Eye (tissue), 1 donor: ENCODE measurements around the gene IRF4.

ENCODE experiments used
- DNase-seq: peaks from one replicate; pipeline ENCODE4 v3.0.0-alpha.2; 2015

Gene IRF4

DNA sequence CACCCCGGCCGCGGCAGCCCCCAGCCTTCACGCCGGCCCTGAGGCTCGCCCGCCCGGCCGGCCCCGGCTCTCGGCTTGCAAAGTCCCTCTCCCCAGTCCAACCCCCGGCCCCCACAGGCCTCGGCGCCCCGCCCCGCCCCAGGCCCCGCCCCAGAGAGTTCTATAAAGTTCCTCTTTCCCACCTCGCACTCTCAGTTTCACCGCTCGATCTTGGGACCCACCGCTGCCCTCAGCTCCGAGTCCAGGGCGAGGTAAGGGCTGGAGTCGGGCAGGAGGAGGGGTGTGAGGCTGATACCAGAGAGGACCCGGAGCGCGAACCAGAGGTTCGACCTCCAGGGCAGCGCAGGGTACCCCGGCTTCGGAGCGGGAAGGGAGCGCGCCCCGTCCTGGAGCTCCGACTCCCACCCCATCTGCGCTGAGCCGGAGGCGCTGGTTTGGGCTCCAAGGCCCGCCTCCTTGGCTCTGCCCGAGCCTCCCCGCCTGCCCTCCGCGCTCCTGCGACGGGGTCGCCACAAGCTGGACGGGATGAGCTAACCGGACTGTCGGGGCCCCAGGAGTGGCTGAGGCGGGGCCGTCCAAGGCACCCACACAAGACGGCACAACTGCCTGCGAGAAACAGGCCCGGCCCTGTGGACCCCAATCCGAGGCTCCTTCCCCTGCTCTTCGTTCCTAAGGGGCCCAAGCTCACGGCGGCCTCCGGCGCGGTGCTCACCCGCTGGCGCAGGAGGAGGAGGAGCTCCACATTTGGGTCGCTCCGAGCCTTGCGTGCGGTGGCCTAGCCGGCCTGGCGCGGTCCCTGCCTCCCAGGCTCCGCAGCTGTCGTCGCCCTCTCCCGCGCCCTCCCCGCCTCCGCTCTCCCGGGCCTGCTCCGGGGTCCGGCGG, at the start of gene IRF4:
Gene IRF4, plus strand, starts transcription at position 194 of the 882 bp plus-strand sequence. CDS start 1,401 bp downstream, outside the sequence.
- peak; percentile 59 for DNase-seq

DNA sequence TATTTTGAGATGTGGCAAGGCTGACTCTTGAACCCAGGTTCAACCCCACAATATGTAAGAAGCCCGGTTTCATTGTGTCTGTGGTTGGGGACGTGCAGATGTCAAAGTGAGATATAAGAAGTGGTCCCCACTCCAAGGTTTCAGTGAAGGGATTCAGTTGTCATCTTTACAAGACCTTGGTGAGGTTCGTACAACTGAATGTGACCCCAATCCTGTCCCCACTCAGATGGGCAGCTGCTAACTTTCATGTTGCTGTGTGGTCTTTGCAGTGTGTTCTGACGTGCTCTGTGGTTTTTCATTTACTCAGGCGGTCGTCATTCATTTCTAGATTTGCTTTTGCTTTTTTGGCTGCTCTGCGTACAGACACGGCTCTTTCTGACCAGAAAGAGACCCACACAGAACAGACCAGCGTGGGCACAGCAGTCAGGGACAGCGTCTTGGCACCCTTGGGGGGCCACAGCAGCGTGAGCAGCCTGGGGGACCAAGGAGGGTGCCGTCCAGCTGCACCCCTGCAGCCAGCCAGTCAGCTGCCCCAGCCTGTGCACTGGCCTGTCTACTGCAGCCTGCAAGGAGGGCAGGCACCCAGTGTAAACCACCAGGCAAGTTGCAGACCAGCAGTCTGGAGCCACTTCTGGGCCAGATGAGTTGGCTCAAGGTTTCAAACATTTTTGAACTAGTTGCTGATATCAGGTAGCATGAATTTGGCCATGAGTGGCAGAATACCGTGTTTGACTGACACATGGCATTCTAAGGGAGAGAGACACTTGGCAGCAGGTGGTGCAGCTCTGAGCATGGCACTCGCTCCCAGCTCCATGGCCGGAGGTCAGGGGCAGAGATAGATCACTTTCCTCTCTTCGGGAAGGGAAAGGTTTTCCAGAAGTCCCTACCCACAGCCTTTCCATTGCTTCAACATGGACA, 49.4 kb upstream of the IRF4 start:
- DNase-seq, result no peak

DNA sequence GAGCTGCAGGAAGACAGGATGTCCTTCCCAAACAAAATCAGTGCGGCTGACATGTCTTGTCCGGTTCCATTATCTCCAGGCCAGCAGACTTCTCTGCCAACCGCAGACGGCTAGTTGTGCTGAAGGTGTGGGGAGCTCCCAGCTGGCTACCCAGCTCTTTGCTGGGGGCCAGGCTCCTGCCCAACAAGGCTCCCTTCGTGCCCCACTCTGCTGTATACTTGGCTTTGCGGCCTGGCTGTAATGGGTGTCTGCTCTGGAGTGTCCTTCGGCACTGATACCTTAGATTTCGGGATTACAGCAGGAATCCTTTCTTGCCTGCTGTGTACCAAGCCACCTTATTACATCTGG, 48.7 kb upstream of the IRF4 start:
- DNase-seq, result no peak

DNA sequence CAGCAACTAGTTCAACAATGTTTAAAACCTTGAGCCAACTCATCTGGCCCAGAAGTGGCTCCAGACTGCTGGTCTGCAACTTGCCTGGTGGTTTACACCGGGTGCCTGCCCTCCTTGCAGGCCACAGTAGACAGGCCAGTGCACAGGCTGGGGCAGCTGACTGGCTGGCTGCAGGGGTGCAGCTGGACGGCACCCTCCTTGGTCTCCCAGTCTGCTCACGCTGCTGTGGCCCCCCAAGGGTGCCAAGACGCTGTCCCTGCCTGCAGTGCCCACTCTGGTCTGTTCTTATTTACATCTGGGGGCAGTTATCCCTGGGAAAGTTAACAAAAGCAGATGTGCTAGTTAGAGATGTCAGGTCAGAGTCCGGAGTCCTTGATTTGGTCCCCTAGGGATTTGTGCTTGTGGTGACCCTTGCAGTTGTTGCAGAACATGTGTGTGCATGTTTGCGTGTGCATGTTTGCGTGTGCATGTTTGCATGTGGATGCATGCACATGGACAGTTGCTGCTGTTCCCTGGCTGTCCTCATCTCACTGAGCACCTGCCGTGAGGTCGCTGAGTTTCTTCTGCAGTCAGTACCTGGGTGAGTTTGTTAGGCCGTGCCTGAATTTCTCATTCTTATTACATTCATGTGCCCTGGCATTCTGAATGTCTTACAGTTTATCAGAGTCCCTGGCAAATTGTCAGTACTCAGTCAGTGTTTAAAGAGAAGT, 48.2 kb upstream of the IRF4 start:
- no peak for DNase-seq

DNA sequence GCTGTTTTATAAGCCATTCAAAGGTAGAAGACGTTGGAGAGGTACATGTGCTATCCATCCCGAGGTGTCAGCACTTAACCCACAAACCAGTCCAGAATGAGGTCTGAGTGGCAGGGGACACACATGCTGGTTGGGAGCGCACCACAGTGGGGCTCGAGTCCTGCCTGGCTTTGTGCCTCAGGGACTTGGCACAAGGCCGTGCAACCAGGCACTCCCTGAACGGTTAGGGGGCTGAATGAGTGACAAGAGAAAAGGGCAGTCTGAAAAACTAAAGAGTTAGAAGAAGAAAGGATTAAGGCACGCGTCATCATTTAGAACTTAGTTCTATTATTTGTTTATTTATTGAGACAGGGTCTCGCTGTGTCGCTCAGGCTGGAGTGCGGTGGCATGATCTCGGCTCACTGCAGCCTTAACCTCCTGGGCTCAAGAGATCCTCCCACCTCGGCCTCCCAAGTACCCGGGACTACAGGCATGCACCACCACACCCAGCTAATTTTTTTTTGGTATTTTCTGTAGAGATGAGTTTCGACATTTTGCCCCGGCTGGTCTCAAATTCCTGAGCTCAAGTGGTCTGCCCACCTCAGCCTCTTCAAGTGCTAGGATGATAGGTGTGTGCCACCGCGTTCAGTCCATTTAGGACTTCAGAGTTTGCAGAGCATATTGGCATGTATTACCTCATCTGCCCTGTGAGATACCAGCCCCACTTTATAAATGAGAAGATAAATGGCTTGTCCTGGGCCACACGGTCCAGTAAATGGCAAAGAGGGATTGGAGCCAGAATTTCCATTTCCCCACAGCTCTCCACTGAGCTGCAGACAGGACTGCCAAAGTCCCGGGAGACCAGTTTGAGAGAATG, 47.4 kb upstream of the IRF4 start:
- no peak for DNase-seq

DNA sequence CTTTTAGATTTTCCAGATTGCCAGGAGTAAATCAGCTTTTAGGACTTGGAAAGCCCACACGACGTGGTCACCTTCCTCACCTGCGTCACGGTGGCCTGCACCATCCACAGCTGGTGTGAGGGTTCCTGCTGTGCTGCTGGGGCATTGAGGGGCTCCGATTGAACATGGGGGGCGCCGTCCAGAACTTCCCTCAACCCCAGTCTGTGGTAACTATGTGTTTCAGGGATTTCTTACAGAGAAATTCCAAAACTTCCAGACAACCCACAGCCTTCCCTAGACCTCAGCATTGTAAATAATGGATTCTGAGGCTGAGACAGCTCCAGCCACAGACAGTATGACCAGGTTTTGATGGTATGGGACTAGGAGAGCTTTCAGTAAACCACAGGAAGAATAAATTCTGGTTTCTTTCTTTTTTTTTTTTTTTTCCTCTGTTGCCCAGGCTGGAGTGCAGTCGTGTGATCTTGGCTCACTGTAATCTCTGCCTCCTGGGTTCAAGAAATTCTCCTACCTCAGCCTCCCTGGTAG, 46.7 kb upstream of the IRF4 start:
- no peak for DNase-seq

DNA sequence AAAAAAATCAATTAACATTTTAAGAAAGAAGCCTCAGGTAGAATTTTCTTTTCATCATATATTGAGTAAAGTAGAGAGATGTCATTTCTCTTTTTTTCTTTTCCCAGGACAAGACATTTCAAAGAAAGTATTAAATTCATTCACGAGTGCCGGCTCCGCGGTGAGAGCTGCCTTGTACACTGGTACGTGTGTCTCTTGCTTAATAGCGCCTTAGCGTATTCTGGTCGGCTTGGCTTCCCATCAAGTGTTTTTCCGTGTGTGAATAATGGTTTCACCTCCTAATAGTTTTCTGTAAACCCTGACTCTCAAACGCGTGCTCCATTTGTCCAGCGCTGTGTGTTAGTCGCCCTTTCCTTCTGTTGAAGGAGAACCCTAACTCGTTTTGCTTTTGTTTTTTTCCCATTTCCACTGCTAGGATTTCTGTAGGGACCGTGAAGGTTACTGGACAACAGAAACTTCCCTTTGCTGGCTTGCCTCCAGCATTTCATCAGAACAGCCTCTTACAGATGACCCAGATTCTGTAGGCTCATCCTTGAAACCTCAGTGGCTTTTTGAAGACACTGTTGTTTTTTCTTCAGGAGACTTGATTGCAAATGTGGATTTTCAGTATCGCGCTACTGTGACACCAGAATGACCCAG, 45.7 kb upstream of the IRF4 start:
- DNase-seq, result peak; percentile 28

DNA sequence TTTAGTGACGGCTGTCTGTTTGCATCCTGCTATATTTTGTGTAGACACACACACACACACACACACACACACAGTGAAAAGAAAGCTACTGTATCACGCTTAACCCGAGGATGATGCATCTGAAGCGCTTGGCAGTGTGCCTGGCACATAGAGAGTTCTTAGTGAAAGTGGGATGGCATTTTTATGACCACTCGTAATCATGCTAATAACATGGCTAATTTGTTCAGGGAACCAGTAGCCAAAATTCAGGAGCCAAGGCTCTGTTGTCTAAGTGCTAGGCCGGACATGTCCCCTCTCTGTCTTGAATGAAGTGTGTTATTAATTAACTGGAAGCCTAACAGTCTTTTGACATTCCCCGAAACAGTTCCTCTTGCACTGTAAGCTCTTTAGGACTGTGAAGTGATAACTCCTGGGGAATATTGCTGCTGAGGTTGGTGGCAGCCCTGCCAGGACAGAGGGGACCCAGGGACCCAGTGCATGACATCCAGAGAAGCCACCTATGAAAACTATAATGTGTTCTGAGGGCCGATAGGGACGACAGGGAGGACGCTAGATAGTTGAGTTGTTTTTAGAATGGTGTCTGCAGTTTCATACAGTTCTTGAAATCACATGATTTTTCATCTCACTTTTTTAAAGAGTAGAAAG, 45.0 kb upstream of the IRF4 start:
- no peak for DNase-seq

DNA sequence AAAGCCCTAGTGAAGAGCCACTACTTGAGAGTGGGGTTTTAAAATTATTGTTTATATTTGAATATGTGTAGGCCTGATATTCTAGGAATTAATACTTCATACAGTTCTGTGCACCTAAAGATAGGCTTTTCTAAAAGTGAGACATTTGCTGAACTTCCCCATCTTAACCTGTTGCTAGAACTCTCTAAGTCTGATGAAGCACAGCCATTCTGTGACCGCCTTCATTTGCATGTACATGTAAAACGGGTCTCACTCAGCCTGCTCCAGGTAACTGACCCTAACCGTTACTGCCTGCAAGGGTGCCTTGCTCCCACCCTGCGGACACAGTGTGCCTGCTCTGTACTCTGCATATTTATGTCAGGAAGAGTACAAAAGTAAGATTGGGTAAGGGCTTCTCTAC, 44.3 kb upstream of the IRF4 start:
- DNase-seq, result no peak

DNA sequence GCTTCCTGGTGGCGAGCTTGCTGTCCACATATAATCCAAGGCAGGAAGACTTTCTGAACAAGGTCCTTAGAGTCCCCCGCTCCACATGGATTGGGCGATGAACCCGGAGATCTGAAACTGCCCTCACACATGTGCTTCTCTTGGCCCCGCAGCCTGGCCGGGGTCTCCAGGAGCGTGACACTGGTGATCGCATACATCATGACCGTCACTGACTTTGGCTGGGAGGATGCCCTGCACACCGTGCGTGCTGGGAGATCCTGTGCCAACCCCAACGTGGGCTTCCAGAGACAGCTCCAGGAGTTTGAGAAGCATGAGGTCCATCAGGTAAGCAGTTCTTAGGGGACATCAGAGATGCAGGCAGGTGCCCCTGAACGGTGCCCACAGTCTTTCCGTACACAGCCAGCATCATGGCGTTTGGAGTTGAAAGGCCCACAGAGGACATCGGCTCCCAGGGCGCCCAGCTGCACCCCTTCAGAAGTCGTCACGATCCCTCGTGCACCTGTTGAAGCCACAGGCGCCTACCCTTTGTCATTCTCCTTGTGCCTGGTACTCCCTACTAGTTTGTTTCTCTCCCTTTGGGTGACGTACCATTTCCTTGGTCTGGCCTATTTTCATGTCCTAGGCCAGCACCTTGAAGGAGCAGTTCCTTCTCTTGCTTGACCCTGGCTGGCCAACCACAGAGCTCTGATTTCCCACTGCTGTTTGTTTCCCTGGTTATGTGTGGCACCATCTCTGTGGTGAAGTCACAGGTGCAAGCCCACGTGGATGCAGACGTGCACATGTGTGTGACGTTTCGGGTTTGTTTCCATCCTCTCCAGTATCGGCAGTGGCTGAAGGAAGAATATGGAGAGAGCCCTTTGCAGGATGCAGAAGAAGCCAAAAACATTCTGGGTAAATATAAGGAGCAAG, 43.3 kb upstream of the IRF4 start:
- no peak for DNase-seq

DNA sequence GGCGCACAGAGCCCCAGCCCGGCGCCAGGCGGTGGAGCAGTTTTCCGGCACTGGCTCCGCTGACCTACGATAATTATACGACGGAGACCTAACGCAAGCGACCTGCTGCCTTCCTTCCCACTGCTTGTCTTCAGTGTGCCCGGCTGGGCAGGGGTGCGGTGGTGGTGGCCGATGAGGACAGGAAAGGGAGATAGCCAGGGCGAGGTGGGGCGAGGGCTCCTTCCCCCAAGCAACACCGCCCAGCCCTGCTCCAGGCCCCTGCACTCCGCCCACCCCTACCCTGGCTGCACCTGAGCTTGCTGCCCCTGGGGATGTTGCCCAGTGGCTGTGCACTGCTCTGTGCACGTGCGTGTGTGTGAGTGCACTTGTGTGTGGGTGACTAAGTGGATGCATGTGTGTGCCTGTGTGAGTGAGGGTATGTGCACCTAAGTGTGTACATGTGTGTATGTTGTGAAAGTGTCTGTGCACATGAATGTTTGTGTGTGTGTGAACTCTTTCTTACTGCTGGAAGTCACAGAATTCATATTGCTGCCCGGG, 42.6 kb upstream of the IRF4 start:
- DNase-seq, result no peak

DNA sequence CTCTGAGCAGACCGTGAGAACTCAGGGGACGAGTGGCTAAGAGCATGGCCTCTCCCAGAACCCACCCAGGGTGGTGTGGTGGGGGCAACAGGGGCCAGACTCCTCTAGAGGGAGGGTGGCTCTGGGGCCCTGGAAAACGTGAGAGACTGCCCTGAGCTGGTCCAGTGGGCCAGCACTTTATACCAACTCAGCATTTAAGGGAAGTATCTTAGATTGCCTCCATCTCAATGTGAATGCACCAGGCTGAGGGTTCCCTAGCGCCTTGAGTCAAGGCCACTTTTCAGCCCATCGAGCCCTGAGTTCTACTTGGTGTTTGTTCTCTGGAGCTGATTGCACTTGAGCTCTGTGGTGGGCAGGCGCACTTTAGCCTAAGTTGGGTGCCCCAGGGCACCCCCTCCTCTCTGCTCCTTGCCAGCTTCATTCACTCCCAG, 42.0 kb upstream of the IRF4 start:
- DNase-seq, result no peak

DNA sequence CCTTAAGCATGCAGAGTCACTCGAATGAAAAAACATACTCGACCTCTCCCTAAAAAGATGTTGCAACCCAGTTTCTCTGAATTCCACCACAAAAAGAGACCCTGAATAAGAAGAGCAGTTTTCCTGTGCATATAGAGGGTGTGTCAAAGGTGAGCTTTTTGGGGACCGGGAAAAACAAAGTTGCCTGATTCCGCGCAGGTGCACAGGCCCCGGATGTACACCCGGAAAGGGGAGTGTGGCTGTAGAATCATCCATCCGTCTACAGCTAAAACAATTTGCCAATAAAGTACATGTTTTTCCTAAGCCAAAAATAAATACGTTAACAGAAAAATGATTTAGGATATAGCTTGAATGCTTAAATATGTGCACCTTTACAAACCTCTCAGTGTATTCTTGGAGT, 41.2 kb upstream of the IRF4 start:
- DNase-seq, result no peak

DNA sequence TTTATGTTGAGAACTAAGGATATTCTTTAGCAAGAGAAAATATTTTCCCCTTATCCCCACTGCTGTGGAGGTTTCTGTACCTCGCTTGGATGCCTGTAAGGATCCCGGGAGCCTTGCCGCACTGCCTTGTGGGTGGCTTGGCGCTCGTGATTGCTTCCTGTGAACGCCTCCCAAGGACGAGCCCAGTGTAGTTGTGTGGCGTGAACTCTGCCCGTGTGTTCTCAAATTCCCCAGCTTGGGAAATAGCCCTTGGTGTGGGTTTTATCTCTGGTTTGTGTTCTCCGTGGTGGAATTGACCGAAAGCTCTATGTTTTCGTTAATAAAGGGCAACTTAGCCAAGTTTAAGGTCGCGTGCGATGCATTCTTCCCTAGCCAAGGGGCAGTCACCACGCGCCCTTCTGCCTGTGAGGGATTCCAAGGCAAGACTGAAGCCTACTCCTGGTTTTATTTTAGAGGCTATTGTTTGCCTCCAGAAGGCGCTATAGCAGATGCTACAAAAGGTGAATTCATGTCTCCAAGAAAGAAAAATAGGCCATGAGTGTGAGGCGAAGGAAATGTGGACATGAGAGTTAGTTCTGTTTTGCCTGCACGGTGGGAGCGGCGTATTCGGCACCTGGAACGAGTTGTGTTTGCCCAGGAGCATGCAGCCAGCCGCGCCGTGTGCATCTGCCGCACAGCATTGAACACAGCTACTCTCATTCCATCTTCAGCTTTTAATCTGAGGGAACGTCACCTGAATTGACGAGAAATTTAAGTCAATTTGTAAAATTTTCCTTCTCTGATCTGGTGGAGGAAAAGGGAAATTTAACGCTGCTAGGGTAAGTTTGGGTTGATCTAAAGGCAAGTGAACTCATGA, 40.3 kb upstream of the IRF4 start:
- no peak for DNase-seq

DNA sequence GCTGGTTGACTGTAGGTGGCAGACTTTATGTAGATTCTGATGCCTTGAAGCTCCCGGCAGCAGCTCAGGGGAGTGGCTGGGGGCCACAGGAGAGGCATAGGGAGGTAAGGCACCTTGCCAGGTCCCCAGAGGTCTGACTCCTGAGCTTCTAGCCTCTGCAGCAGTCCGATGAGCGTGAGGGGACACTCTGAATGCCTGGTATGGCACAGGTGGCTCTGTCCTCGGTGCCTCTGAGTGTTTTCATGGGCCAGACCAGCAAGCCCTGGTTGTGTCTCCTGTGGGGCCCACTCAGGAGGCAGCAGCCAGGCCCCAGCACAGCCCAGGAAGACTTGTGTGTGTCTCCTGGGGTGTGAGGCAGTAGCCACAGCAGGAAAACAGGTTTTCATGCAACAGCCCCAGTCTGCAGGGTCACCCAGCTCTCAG, 39.7 kb upstream of the IRF4 start:
- no peak for DNase-seq

DNA sequence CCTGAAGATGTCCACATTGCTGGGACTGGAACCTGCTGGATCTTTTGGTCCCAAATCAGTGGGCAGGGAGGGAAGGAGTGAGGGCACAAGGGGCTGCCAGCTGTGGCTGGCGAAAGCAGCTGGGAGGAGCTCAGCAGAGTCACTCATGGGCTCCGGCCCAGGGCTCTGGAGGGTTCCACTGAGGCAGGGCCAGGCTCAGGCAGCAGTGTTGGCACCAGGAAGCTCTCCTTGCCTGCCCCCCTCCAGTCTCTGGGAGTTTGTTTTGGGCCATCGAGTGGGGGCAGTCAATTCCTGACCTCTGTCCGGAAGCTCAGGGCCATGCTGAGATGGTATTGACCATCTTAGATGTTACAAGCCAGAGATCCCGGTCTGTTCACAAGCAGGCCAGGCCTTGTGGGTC, 39.1 kb upstream of the IRF4 start:
- no peak for DNase-seq

DNA sequence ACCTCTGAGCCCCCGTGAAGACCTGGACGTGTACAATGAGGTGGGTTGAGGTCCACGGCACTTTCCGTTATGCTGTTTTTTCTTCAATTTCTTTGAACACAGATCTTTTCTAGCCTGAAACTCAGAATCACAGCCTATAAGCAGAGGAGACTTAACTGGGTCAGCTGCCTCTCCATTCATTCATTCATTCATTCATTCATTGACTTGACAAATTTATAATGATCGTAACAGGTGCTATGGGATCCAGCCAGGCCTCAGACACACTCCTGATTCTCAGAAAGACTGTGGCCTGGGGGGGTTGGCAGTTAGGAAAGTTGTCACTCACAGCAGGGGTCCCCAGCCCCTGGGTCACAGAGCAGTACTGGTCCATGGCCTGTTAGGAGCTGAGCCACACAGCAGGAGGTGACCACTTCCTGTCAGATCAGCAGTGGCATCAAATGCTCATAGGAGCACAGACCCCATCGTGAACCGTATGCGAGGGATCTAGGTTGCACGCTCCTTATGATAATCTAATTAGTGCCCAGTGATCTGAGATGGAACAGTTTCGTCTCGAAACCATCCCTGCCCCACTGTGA, 38.6 kb upstream of the IRF4 start:
- DNase-seq, result peak; percentile 24
